GM21423 (cell line): Measurements from ENCODE around the gene RRM2.

Source experiments
- ATAC-seq: cut with Tn5 transposase; IDR thresholded peaks from one replicate; pipeline ENCODE4 v1.9.1; 2021; ENCODE audit warnings: mild to moderate bottlenecking, moderate library complexity; ENCODE audit not compliant: unreplicated experiment

The RRM2 gene

DNA sequence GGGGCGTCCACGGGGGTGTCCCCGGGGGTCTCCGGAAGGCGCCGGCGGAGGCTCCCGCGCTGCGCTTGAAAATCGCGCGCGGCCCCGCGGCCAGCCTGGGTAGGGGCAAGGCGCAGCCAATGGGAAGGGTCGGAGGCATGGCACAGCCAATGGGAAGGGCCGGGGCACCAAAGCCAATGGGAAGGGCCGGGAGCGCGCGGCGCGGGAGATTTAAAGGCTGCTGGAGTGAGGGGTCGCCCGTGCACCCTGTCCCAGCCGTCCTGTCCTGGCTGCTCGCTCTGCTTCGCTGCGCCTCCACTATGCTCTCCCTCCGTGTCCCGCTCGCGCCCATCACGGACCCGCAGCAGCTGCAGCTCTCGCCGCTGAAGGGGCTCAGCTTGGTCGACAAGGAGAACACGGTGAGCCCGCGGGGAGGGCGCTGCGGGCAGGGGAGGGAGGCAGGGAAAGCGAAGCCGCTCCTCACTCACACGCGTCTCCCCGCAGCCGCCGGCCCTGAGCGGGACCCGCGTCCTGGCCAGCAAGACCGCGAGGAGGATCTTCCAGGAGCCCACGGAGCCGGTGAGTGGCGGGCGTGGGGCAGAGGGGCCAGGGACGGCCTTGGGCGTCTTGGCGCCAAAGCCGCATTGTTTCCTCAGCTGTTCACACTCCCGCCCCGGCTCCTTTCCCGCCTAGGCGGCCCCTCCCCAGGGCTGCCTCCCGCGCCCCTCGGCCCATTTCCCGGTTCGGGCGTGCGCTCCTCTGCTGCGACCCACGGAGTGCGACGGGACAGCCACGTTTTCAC, at the start of gene RRM2:
Gene RRM2, plus strand, starts transcription at position 240 of the 781 bp plus-strand sequence. Its CDS starts 60 bp downstream, at position 300.
- peak; percentile 60 for ATAC-seq

- no peak for ATAC-seq
Observed at GRCh38 chr2:10073706-10074105, 48.8 kb upstream of the RRM2 start.

GRCh38 chr2:10075101-10075500, 47.4 kb upstream of the RRM2 start:
- ATAC-seq, result no peak

DNA sequence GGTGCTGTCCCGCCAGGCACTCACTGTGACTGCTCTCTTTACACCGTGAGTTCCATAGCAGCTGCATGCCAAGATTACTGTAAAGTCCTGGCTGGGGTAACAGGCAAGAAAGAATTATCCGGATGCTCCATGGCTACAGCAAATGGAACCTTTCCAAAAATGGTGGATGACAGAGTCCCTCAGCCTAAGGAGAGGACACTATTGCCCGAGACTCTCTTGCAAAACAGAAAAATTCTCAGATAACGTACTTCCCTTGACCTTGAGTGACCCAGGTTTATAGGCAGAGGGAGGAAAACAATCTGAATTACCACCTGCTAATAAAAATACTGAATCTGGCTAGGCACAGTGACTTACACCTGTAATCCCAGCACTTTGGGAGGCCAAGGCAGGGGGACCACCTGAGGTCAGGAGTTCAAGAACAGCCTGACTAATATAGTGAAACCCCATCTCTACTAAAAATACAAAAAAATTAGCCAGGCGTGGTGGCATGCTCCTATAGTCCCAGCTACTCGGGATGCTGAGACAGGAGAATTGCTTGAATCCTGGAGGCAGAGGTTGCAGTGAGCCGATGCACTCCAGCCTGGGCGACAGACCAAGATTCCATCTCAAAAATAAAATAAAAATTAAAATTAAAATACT, 46.8 kb upstream of the RRM2 start:
- ATAC-seq, result no peak

GRCh38 chr2:10076511-10076910, 46.0 kb upstream of the RRM2 start:
- no peak for ATAC-seq

DNA sequence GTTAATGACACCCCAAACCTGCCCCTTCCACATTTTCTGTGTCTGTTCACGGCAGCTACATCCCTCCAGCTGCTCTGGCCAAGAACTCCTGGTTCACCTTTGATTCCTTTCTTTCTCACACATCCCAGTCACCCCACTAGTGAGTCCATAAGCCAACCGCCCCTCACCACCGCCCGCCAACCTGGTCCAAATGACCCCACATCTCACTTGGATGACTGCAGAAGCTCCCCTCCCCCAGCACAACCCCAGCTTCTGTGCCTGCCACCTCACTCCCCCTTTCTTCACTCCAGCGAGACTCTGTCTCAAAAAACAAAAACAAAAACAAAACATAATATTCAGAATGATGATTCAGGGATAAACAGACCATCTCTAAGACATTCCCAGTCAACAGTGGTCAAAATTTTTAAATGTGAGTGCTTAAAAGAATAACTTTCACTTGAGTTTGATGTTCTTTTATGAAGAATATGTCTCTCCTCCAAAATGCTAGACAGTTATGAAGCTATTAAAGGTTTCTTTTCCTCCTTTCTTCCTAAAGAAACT, 45.5 kb upstream of the RRM2 start:
- no peak for ATAC-seq

DNA sequence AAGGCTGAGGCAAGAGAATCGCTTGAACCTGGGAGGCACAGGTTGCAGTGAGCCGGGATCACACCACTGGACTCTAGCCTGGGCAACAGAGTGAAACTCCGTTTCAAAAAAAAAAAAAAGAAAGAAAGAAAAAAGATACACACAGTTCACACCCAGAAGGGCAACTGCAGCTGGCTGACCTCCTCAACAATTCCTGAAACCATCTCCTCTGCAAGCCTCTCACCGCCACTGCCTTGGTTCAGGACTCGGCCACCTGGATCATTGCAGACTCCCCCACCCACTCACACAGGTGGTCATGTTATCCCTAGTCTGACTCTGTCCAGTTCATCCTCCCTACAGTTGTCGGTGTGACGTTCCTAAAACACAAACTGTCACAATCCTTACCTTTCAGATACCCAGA, 44.5 kb upstream of the RRM2 start:
- ATAC-seq, result no peak

GRCh38 chr2:10078704-10079265, 43.8 kb upstream of the RRM2 start:
- no peak for ATAC-seq

DNA sequence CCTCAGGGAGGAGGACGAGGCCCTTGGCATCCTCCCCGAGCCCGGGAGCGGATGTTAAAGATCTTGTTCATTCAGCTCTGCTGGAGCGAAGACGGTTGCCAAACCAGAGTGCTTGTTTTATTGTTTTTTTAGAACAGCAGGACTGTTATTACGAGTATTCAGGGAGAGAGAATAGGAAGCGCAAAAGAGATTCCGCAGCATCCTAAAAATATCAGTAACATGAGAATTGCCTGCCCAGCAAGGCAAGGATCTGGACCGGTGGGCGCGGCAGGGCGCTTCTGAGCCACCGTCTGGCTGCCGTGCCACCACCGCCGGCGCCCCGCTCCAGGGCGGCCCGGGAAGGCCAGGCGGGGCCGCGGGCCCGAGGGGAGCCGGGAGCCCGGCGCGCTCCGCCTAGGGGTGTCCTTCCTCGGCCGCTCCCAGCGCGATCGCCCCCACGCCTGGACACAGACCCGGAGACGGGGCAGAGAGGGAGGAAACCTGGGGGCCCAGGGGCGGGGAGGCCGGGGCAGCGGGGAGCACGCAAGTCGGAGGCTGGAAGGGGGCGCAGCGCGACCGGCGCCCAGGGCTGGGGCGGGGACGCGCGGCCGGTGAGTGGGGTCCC, 43.2 kb upstream of the RRM2 start:
- ATAC-seq, result peak; percentile 22

DNA sequence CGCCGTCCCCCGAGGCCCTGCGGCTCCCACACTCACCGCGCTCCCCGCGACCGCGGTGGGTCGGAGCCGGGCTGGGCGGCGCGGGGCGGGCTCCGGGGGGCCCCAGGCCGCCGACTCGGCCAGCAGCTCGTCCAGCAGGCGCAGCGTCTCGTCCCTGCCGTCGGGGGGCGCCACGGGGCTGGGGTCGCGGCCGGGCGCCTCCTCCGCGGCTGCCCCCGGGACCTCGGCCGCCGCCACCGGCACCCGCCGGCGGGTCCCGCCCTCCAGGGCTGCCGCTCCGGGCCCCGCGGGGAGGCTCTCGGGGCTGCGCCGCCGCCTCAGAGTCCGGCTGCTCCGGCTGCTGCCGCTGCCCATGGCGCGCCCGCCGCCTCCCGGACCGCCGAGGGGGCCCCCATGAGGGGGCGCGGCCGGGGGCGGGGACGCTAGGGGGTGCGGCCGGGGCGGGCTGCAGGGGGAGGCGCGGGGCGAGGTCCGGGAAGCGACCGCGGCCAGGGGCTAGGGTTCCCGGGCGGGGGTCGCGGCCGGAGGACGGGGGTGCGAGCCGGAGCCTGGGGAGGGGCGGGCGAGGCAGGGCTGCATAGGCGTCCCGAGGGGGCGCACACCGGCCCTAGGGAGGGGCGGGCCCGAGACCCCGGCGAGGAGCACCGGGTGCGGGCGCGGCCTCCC, 42.5 kb upstream of the RRM2 start, which contains the start of gene CYS1:
Gene CYS1, minus strand, starts transcription at position 542 of the 666 bp plus-strand sequence. Its CDS starts 188 bp downstream, at position 354.
- peak; percentile 38 for ATAC-seq

- peak; percentile 17 for ATAC-seq
Observed at GRCh38 chr2:10080536-10081304, 41.8 kb upstream of the RRM2 start.

DNA sequence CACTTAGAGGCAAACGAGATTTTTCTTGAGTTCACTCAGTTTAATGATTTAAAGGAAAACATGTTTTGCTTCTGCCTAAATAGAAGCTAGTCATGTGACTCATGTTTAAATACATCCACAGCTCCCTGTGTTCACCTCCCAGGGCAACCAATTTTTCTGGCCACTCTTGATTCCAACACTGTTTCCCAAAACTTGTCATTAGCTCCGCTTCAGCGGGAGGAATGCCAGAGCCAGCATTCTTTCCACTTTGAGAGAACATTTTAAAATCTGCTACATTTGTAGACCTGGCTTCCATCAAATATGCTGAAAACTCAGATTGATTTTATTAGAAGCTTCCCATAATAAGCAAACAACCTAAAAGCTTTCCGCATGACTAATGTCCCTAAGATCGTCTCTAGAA, 39.5 kb upstream of the RRM2 start:
- no peak for ATAC-seq

- peak; percentile 25 for ATAC-seq
Observed at GRCh38 chr2:10083692-10084211, 38.8 kb upstream of the RRM2 start.

DNA sequence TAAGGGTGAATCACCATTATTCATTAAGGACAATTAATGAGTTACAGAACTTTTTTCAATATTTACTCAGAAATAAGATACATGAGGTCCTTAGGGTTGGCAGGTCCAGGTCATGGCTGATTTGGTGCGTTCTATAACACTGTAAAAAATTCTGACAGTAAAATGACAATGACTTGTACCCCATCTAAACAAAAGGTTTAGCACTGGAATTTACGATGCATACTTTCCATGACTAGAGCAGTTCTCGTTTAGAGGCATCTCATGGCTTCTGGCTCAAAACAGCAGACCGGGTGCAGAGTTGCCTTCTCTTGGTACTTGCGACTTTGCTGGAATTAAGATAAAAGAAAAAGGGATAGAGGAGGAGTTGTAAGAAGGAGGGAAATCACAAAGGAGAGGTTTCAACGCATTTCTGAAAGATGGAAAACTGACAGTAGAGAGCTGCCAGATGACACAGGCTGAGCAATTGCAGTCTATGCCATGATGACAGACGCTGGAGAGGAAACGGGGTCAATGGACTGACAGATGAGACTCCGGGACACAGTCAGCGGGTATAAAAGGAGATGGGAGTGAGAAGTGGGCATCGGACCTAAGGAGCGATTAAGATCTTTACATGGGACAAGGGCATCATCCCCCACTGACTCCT, 38.2 kb upstream of the RRM2 start:
- ATAC-seq, result no peak

- ATAC-seq, result no peak
Observed at GRCh38 chr2:10085043-10085667, 37.4 kb upstream of the RRM2 start.

DNA sequence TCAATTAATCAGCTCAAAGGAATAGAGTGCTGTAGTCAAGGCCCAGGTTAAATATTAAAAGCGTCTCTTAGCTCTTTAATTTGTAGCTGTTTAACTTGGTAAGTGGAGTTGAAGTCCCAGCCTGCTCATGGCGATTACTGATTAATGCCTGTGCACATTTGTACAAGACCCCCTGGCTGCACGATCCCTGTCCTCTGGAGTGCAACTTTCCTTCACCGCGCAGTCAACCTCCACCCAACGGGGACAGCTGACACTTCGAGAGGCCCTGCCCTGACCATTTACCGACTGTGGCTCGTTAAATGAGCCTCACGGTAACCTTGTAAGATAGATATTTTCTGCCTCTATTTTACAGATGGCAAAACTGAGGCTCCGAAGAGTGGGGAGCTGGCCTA, 36.9 kb upstream of the RRM2 start:
- ATAC-seq, result no peak

- no peak for ATAC-seq
Observed at GRCh38 chr2:10086950-10087349, 35.6 kb upstream of the RRM2 start.

DNA sequence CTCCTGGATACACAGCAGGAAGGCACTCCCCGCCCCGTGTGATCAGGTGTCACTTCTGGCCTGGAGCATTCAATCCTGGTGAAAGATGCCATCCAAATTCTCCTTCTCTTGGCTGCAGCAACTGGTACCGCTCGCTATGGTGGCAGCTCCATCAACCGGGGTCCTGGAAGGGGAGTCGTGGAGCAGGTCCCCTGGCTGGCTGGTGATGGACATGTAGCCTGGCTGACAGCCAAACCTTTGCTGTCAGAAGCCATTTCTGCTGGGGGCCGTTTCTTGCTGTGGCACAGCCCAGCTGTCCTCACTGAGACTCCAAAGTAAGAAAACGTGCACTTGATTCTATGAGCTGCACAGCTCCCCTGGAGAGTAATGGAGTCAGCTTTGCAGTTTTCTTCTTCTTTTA, 35.2 kb upstream of the RRM2 start:
- no peak for ATAC-seq
